ENCODE measurements around the gene CEACAM19. TPM values are rescaled to one million over a fixed set of nuclear protein-coding genes. Genes with fewer than 3 reads are reported as not detected.
A peak's percentile ranks its signal among the peaks of the same experiment; 100 is the strongest.
"Not testable (repeated sequence)": the region's sequence is repeated elsewhere in the genome, so short reads cannot be mapped to it uniquely, and the experiment has no call there.

Gene CEACAM19
- total RNA-seq: 1 to 10 TPM in 3 of 4 donors, under 1 TPM in 1; 0.82 to 5.2 (median 3.5) TPM

- peaks cover 0 to 4% of the 10 kb centered on the region in 2 donors for H3K36me3 ChIP-seq
- no peaks in the 10 kb centered on the region for H3K4me1 ChIP-seq
- 43 to 100% methylated on average over 1 of the region's 2 CpGs for WGBS, 2 donors (ENCODE audit: low coverage in 1 of 2)
- no peaks in the 10 kb centered on the region for H3K9me3 ChIP-seq
- TF ChIP-seq POLR2A (IDR thresholded peaks at IDR 0.05): no peak
- no peak for TF ChIP-seq POLR2AphosphoS5 (IDR thresholded peaks at IDR 0.05)
- TF ChIP-seq CTCF (IDR thresholded peaks at IDR 0.05): no peak
- H3K27ac ChIP-seq: no peak within 1 kb of the TSS
- H3K27me3 ChIP-seq: no peaks in the 10 kb centered on the region
- ATAC-seq: no peak
- H3K4me3 ChIP-seq: no peak within 1 kb of the TSS
Observed at GRCh38 chr19:44671400-44671799, at the start of gene CEACAM19. Gene CEACAM19 (plus strand): TSS chr19:44671482. CDS start chr19:44671932, 450 bp downstream.

GRCh38 chr19:44623080-44623479 lies 48.2 kb upstream of the CEACAM19 start:
- no peak for TF ChIP-seq POLR2AphosphoS5 (IDR thresholded peaks at IDR 0.05)
- TF ChIP-seq POLR2A (IDR thresholded peaks at IDR 0.05): no peak
- no peak for TF ChIP-seq CTCF (IDR thresholded peaks at IDR 0.05)
- no peak for TF ChIP-seq EP300 (IDR thresholded peaks at IDR 0.05)
- H3K4me1 ChIP-seq: peaks cover 0 to 5% (median 0%) of the 10 kb centered on the region in 3 donors
- no peak overlapping the region for H3K4me3 ChIP-seq
- 42 to 100% methylated on average over 1 to 2 of the region's 5 CpGs for WGBS, 2 donors (ENCODE audit: low coverage in 1 of 2)
- ATAC-seq: peak; percentile 52
- no peaks in the 10 kb centered on the region for H3K9me3 ChIP-seq
- H3K27ac ChIP-seq: no peak overlapping the region
- no peaks in the 10 kb centered on the region for H3K27me3 ChIP-seq
- no peaks in the 10 kb centered on the region for H3K36me3 ChIP-seq

DNA sequence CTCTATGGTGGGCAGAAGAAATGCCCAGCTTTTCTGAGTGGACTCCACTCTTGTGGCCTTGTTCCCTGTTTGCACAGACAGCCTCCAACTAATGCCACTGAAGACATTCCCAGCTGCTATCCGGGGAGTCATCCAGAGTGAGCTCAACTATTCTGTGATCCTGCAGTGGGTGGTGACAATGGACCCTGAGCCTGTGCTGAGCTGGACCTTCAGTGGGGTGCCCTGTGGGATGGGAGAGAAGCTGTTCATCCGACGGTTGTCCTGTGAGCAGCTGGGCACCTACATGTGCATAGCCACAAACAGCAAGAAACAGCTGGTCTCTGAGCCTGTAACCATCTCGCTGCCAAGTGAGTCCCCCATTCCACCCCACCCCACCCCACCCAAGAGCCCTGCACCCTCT lies 47.7 kb upstream of the CEACAM19 start:
- ATAC-seq: no peak
- H3K4me3 ChIP-seq: no peak overlapping the region
- WGBS, 2 donors (ENCODE audit: low coverage in 1 of 2): 71% methylated on average over 1 of the region's 4 CpGs; no CpG with 5 or more reads in 1 of the 2 donors
- no peak overlapping the region for H3K27ac ChIP-seq
- H3K9me3 ChIP-seq: no peaks in the 10 kb centered on the region
- TF ChIP-seq POLR2A (IDR thresholded peaks at IDR 0.05) (no peak), EP300 (IDR thresholded peaks at IDR 0.05) (no peak), CTCF (IDR thresholded peaks at IDR 0.05) (no peak), POLR2AphosphoS5 (IDR thresholded peaks at IDR 0.05) (no peak)
- no peaks in the 10 kb centered on the region for H3K27me3 ChIP-seq
- peaks cover 0 to 5% (median 0%) of the 10 kb centered on the region in 3 donors for H3K4me1 ChIP-seq
- H3K36me3 ChIP-seq: no peaks in the 10 kb centered on the region

GRCh38 chr19:44624840-44625354 lies 46.4 kb upstream of the CEACAM19 start:
- peaks cover 0 to 5% (median 0%) of the 10 kb centered on the region in 3 donors for H3K4me1 ChIP-seq
- no peak for TF ChIP-seq CTCF (IDR thresholded peaks at IDR 0.05)
- no peak for TF ChIP-seq POLR2A (IDR thresholded peaks at IDR 0.05)
- TF ChIP-seq POLR2AphosphoS5 (IDR thresholded peaks at IDR 0.05): no peak
- TF ChIP-seq EP300 (IDR thresholded peaks at IDR 0.05): no peak
- WGBS, 2 donors (ENCODE audit: low coverage in 1 of 2): 95 to 98% methylated on average over 4 of the region's 4 CpGs
- no peaks in the 10 kb centered on the region for H3K27me3 ChIP-seq
- H3K9me3 ChIP-seq: no peaks in the 10 kb centered on the region
- no peak overlapping the region for H3K4me3 ChIP-seq
- no peak for ATAC-seq
- no peak overlapping the region for H3K27ac ChIP-seq
- H3K36me3 ChIP-seq: no peaks in the 10 kb centered on the region

GRCh38 chr19:44625637-44626036 lies 45.6 kb upstream of the CEACAM19 start:
- not testable (repeated sequence) for ATAC-seq, H3K27me3 ChIP-seq, H3K4me3 ChIP-seq, H3K36me3 ChIP-seq, H3K9me3 ChIP-seq, H3K4me1 ChIP-seq
- H3K27ac ChIP-seq: peak overlapping the region in 2 of 4 donors; percentile 51 to 64
- WGBS, 2 donors (ENCODE audit: low coverage in 1 of 2): 44 to 86% methylated on average over 1 to 3 of the region's 4 CpGs

Measured in gastroesophageal sphincter (tissue), 4 donors.